GM23338 (cell line): ENCODE results near the gene MLPH. TPM values are rescaled to one million over a fixed set of nuclear protein-coding genes. Genes with fewer than 3 reads are reported as not detected.

Source experiments
- ATAC-seq: fragments of 200-7000 bp; cut with Tn5 transposase; 3 replicates; pipeline ENCODE4 v1.9.1; 2020
- DNase-seq: peaks from one replicate; pipeline ENCODE4 v3.0.0-alpha.2; 2015; ENCODE audit warnings: low spot score
- H2AFZ ChIP-seq: fragments of 200-600 bp; sonication (generic); 2 replicates; pipeline ENCODE4 v1.8.0; 2016; ENCODE audit warnings: antibody characterized with exemption, mild to moderate bottlenecking, moderate library complexity
- H3F3A ChIP-seq: fragments of 200-600 bp; sonication (generic); replicated peaks from 2 replicates; pipeline ENCODE4 v1.8.0; 2017; ENCODE audit warnings: antibody characterized with exemption, mixed run types, low read depth
- H3K27ac ChIP-seq: fragments of 200-600 bp; sonication (generic); 2 replicates; pipeline ENCODE4 v1.6.1; 2016; ENCODE audit warnings: low read depth
- H3K27me3 ChIP-seq: fragments of 200-600 bp; sonication (generic); 2 replicates; pipeline ENCODE4 v1.8.0; 2016; ENCODE audit warnings: mild to moderate bottlenecking, mixed run types, moderate library complexity; ENCODE audit not compliant: insufficient read depth
- H3K36me3 ChIP-seq: fragments of 200-600 bp; sonication (generic); 2 replicates; pipeline ENCODE4 v1.8.0; 2016; ENCODE audit warnings: mild to moderate bottlenecking; ENCODE audit not compliant: insufficient read depth
- H3K4me1 ChIP-seq: fragments of 200-600 bp; sonication (generic); 2 replicates; pipeline ENCODE4 v1.8.0; 2016; ENCODE audit warnings: mild to moderate bottlenecking, moderate library complexity; ENCODE audit not compliant: insufficient read depth
- H3K4me2 ChIP-seq: fragments of 200-600 bp; sonication (generic); 2 replicates; pipeline ENCODE4 v1.7.1; 2017; ENCODE audit warnings: mixed run types
- H3K4me3 ChIP-seq: fragments of 200-600 bp; sonication (generic); 2 replicates; pipeline ENCODE4 v1.6.1; 2016; ENCODE audit warnings: mixed run types
- H3K79me2 ChIP-seq: fragments of 200-600 bp; sonication (generic); replicated peaks from 2 replicates; pipeline ENCODE4 v1.8.0; 2017; ENCODE audit warnings: mild to moderate bottlenecking; ENCODE audit not compliant: insufficient read depth
- H3K9me2 ChIP-seq: fragments of 200-600 bp; sonication (generic); 2 replicates; pipeline ENCODE4 v1.8.0; 2017; ENCODE audit not compliant: insufficient read depth
- H4K20me1 ChIP-seq: fragments of 200-600 bp; sonication (generic); replicated peaks from 2 replicates; pipeline ENCODE4 v1.8.0; 2017; ENCODE audit warnings: mild to moderate bottlenecking; ENCODE audit not compliant: insufficient read depth
- H3K27ac Mint-ChIP-seq: 2 replicates; pipeline ENCODE4 v1.8.0; 2020; ENCODE audit warnings: inconsistent platforms, mild to moderate bottlenecking, moderate library complexity, mixed read lengths
- H3K27me3 Mint-ChIP-seq: 3 replicates; pipeline ENCODE4 v1.8.0; 2022; ENCODE audit warnings: low read depth, mild to moderate bottlenecking, moderate library complexity, mixed read lengths, inconsistent platforms; ENCODE audit not compliant: insufficient read depth, poor library complexity
- H3K36me3 Mint-ChIP-seq: 3 replicates; pipeline ENCODE4 v1.8.0; 2021; ENCODE audit warnings: low read depth, mild to moderate bottlenecking, inconsistent platforms, moderate library complexity, mixed read lengths
- H3K4me1 Mint-ChIP-seq: 3 replicates; pipeline ENCODE4 v1.8.0; 2020; ENCODE audit warnings: mild to moderate bottlenecking, inconsistent platforms, mixed read lengths
- H3K4me3 Mint-ChIP-seq: 3 replicates; pipeline ENCODE4 v1.8.0; 2021; ENCODE audit warnings: moderate library complexity, mild to moderate bottlenecking, inconsistent platforms, mixed read lengths
- H3K9me3 Mint-ChIP-seq: 3 replicates; pipeline ENCODE4 v1.8.0; 2020; ENCODE audit warnings: moderate library complexity, mild to moderate bottlenecking, inconsistent platforms, mixed read lengths
- CREB1 ChIP-seq: fragments of 250-450 bp; sonication (Bioruptor Pico); IDR thresholded peaks from 2 replicates; pipeline ENCODE4 v1.5.0; 2020; ENCODE audit warnings: low read depth, mild to moderate bottlenecking, moderate library complexity
- NANOG ChIP-seq: IDR thresholded peaks from 2 replicates; pipeline ENCODE4 v1.6.1; 2016; ENCODE audit warnings: antibody characterized with exemption, borderline replicate concordance
- POLR2AphosphoS5 ChIP-seq: IDR thresholded peaks from 2 replicates; pipeline ENCODE4 v1.6.1; 2016; ENCODE audit warnings: antibody characterized with exemption, low read depth
- STAT1 ChIP-seq: IDR thresholded peaks from one replicate; pipeline ENCODE4 v1.6.1; 2016; ENCODE audit warnings: antibody characterized with exemption; ENCODE audit not compliant: unreplicated experiment
- ZNF114 ChIP-seq: fragments of 250-450 bp; sonication (Bioruptor Pico); IDR thresholded peaks from 2 replicates; pipeline ENCODE4 v1.5.0; 2020; ENCODE audit warnings: mild to moderate bottlenecking, moderate library complexity
- ZNF331 ChIP-seq: fragments of 250-450 bp; sonication (Bioruptor Pico); IDR thresholded peaks from 2 replicates; pipeline ENCODE4 v1.5.0; 2020; ENCODE audit warnings: low read depth, mild to moderate bottlenecking, moderate library complexity
- ZNF462 ChIP-seq: fragments of 250-450 bp; sonication (Bioruptor Pico); IDR thresholded peaks from 2 replicates; pipeline ENCODE4 v1.5.0; 2020; ENCODE audit warnings: mild to moderate bottlenecking, moderate library complexity
- polyA plus RNA-seq: library from polyadenylated mRNA; unstranded; fragments of >200 nt; fragmentation: Nextera tagmentation; extraction: Ambion mirVana; gene quantifications from 2 replicates; pipeline ENCODE4 v1.2.1, GENCODE V29; 2016
- total RNA-seq: library from RNA; depleted of rRNA; stranded (reverse); fragments of >200 nt; shearing (Covaris generic); gene quantifications from 2 replicates; pipeline ENCODE4 v1.2.3, GENCODE V29; 2014
- TF ChIP-seq, protein P1 (sequence below): IDR thresholded peaks from 2 replicates; pipeline ENCODE4 v1.6.1; 2016; ENCODE audit warnings: antibody characterized with exemption
- TF ChIP-seq, protein P2 (sequence below): IDR thresholded peaks from one replicate; pipeline ENCODE4 v1.6.1; 2018; ENCODE audit warnings: antibody characterized with exemption; ENCODE audit not compliant: unreplicated experiment

The MLPH gene
- total and polyA plus RNA-seq, 2 experiments from 2014 or later = 13.6 to 16.5 TPM

DNA sequence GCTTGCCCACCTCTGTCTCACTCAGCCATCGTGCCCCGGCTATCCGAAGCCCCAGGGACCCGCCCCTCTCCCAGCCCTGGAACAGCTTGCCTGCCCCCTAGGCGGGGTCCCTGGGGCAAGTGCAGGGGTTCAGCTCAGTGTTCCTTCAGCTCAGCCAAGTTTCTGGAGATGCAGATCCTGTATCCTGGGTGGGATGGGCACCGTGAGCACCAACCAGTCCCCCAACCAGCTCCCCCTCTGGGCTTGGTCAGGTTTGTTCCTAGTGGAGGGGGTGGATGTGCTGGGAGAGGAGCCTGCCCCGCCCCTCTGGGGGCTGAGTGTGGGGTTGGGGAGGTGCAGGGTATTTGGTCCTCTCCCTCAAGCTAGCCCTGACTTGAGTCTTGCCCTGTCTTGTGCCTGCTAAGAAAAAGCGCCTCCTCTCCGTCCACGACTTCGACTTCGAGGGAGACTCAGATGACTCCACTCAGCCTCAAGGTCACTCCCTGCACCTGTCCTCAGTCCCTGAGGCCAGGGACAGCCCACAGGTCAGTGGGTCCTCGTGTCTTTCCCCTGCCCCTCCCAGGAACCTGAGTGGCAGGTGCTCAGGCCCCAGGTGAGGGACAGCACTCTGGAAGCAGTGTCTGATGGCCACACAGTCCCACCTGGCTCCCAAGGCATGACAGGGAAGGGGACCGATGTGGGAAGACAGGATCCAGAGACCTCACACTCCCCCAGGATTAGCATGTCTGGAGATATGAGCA lies 32.6 kb downstream of the MLPH start (continued):
- TF ChIP-seq ZNF462 (no peak), STAT1 (no peak), ZNF331 (no peak), CREB1 (CRISPR knock-in tag) (no peak), NANOG (no peak), ZNF114 (CRISPR knock-in tag) (no peak)
- TF ChIP-seq, protein P1, sequence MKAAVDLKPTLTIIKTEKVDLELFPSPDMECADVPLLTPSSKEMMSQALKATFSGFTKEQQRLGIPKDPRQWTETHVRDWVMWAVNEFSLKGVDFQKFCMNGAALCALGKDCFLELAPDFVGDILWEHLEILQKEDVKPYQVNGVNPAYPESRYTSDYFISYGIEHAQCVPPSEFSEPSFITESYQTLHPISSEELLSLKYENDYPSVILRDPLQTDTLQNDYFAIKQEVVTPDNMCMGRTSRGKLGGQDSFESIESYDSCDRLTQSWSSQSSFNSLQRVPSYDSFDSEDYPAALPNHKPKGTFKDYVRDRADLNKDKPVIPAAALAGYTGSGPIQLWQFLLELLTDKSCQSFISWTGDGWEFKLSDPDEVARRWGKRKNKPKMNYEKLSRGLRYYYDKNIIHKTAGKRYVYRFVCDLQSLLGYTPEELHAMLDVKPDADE = no peak

- no peak overlapping the region for H3K27ac Mint-ChIP-seq
- no peak overlapping the region for H3K4me3 Mint-ChIP-seq
- no peak overlapping the region for H3K4me3 ChIP-seq
- no peak for ATAC-seq
- no peaks in the 10 kb centered on the region for H3K27me3 ChIP-seq
- H3K4me1 Mint-ChIP-seq = no peaks in the 10 kb centered on the region
- peaks cover 4% of the 10 kb centered on the region for H3K27me3 Mint-ChIP-seq
- H3K79me2 ChIP-seq = no peaks in the 10 kb centered on the region
- no peak overlapping the region for H3K4me2 ChIP-seq
- no peak for DNase-seq
- H3K36me3 Mint-ChIP-seq = no peaks in the 10 kb centered on the region; the same call in 2 of the 3 replicates
- H3K36me3 ChIP-seq = no peaks in the 10 kb centered on the region; the same call in 1 of the 2 replicates
- H3F3A ChIP-seq = no peaks in the 10 kb centered on the region
- H4K20me1 ChIP-seq = no peaks in the 10 kb centered on the region
- H3K9me2 ChIP-seq = 0 out of 2 replicates have a peak, but pooled peaks cover 7% of the 10 kb centered on the region
- no peaks in the 10 kb centered on the region for H3K9me3 Mint-ChIP-seq
- H3K27ac ChIP-seq = no peak overlapping the region
- H2AFZ ChIP-seq = no peak overlapping the region
- H3K4me1 ChIP-seq = no peaks in the 10 kb centered on the region
- no peak for TF ChIP-seq NANOG
- TF ChIP-seq, protein P2, sequence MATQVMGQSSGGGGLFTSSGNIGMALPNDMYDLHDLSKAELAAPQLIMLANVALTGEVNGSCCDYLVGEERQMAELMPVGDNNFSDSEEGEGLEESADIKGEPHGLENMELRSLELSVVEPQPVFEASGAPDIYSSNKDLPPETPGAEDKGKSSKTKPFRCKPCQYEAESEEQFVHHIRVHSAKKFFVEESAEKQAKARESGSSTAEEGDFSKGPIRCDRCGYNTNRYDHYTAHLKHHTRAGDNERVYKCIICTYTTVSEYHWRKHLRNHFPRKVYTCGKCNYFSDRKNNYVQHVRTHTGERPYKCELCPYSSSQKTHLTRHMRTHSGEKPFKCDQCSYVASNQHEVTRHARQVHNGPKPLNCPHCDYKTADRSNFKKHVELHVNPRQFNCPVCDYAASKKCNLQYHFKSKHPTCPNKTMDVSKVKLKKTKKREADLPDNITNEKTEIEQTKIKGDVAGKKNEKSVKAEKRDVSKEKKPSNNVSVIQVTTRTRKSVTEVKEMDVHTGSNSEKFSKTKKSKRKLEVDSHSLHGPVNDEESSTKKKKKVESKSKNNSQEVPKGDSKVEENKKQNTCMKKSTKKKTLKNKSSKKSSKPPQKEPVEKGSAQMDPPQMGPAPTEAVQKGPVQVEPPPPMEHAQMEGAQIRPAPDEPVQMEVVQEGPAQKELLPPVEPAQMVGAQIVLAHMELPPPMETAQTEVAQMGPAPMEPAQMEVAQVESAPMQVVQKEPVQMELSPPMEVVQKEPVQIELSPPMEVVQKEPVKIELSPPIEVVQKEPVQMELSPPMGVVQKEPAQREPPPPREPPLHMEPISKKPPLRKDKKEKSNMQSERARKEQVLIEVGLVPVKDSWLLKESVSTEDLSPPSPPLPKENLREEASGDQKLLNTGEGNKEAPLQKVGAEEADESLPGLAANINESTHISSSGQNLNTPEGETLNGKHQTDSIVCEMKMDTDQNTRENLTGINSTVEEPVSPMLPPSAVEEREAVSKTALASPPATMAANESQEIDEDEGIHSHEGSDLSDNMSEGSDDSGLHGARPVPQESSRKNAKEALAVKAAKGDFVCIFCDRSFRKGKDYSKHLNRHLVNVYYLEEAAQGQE = no peak
- no peak for TF ChIP-seq POLR2AphosphoS5
- TF ChIP-seq STAT1 = no peak
Measured at GRCh38 chr2:237520290-237520689, 33.2 kb downstream of the MLPH start.
